C4-2B (cell line): Measurements from ENCODE around the gene PLA2G4C.
A peak's percentile ranks its signal among the peaks of the same experiment; 100 is the strongest.

Experiments
- H3K27ac ChIP-seq: fragments of 450-650 bp; 2 replicates; pipeline ENCODE4 v1.5.1; 2017
- ZFX ChIP-seq: fragments of 450-650 bp; IDR thresholded peaks from 2 replicates; pipeline ENCODE4 v1.6.1; 2017
- TF ChIP-seq, protein P1 (sequence below): fragments of 450-650 bp; conservative IDR thresholded peaks from 2 replicates; pipeline ENCODE4 v1.5.1; 2017; ENCODE audit warnings: mild to moderate bottlenecking

The PLA2G4C gene

DNA sequence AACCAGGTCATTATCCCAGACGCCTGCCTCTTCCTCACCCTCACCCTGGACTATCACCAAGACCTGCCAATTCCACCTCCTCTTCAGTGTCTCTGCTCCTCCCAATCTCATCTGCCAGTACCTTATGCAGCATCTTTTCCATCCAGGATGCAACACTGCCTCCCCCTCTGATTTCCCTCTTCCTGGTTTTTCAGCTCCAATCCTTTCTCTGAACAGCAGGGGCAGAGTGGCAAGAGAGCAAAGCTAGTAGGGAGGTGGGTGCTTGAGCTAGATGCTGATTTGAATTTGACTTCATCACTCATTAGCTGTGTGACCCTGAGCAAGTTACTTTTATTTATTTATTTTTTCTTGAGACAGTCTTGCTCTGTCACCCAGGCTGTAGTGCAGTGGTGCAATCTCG, 41.2 kb downstream of the PLA2G4C start:
- H3K27ac ChIP-seq = no peak overlapping the region
- TF ChIP-seq ZFX = no peak
- TF ChIP-seq, protein P1, sequence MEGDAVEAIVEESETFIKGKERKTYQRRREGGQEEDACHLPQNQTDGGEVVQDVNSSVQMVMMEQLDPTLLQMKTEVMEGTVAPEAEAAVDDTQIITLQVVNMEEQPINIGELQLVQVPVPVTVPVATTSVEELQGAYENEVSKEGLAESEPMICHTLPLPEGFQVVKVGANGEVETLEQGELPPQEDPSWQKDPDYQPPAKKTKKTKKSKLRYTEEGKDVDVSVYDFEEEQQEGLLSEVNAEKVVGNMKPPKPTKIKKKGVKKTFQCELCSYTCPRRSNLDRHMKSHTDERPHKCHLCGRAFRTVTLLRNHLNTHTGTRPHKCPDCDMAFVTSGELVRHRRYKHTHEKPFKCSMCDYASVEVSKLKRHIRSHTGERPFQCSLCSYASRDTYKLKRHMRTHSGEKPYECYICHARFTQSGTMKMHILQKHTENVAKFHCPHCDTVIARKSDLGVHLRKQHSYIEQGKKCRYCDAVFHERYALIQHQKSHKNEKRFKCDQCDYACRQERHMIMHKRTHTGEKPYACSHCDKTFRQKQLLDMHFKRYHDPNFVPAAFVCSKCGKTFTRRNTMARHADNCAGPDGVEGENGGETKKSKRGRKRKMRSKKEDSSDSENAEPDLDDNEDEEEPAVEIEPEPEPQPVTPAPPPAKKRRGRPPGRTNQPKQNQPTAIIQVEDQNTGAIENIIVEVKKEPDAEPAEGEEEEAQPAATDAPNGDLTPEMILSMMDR = no peak

- no peak for TF ChIP-seq ZFX
- TF ChIP-seq, protein P1 = no peak
- H3K27ac ChIP-seq = no peak overlapping the region
Measured at GRCh38 chr19:48064509-48064908, 46.1 kb downstream of the PLA2G4C start.

DNA sequence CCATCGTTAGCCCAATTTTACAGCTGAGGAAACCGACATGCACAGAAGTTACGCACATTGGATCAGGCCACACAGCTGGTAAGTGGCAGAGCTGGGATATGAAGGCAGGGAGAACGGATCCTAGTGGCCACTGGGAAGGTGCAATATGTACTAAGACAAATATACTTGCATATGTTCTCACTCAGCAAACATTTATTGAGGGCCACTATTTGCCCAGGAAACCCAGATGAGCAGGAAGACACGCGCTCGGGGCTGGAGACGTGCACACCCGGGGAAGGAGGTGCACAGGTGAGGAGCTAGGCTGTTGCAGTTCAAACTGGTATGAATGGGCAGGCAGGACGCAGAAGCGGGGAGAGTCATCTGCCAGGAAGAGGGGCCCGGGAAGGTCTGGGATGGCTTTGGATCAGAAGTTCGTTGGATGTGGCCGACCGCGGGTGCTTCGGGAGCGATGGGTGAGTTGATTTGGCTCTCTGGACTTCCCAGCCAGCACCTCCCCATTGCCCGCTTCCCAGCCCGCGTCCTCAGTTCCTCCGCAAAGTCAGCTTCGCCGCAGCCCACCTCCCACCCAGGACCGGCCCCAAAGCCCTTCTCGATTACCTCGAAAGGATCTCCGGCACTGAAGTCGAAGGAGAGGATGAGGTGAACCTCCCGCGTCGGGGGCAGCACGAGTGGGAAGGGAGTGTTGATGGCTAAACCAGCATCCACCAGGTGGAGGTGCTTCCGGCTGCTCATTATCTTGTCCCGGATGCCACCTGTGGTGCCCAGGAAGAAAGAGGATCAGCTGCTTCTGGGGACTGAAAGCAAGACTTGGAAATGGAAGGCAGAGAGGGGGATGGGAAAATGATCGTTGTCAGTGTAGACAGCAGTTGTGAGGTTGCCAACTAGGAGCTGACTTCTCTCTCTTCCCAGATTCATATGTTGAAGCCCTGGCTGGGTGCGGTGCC, 48.9 kb downstream of the PLA2G4C start:
- TF ChIP-seq, protein P1 = no peak
- no peak for TF ChIP-seq ZFX
- H3K27ac ChIP-seq = peak overlapping the region; percentile 27

GRCh38 chr19:48060381-48060780, 50.2 kb downstream of the PLA2G4C start:
- TF ChIP-seq, protein P1 = no peak
- TF ChIP-seq ZFX = no peak

DNA sequence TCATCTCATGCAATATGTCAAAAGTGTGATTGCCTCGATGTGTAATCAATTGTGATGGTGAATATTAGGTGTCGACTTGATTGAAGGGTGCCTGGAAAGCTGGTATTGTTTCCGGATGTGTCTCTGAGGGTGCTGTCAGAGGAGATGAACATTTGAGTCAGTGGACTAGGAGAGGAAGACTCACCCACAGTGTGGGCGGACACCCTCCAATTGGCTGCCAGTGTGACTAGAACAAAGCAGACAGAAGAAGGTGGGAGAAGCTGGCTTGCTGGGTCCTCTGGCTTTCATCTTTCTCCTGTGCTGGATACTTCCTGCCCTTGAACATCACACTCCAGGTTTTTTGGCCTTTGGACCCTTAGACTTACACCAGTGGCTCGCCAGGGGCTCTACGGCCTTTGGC, 51.3 kb downstream of the PLA2G4C start:
- H3K27ac ChIP-seq = no peak overlapping the region
- TF ChIP-seq ZFX = no peak
- TF ChIP-seq, protein P1 = no peak

More at GRCh38 chr19:48060381-48060780, 50.2 kb downstream of the PLA2G4C start:
- H3K27ac ChIP-seq = no peak overlapping the region

GRCh38 chr19:48053856-48054255, 56.8 kb downstream of the PLA2G4C start:
- TF ChIP-seq, protein P1 = no peak
- no peak for TF ChIP-seq ZFX
- H3K27ac ChIP-seq = no peak overlapping the region

DNA sequence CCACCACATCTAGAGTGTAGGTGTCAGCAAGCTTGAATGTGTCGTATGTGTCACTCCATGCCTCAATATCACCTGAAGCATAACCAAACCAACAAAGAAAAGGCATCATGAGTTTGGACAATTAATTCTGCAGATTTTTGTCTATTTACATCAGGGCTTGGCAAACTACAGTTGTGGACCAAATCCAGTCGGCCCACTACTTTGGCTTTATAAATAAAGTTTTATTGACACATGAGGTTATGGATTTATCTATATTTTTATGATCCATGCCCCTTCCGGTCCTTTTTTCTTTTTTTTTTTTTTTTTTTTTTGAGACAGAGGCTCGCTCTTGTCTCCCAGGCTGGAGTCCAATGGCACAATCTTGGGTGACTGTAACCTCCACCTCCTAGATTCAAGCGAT, 57.5 kb downstream of the PLA2G4C start:
- TF ChIP-seq, protein P1 = no peak
- no peak for TF ChIP-seq ZFX
- no peak overlapping the region for H3K27ac ChIP-seq
